Activated T-helper 1 cell treated with Interleukin-2 at 50 U/mL for 16 hours (primary cell): ENCODE measurements around the gene FNTB.
"Not testable (repeated sequence)": the region's sequence is repeated elsewhere in the genome, so short reads cannot be mapped to it uniquely, and the experiment has no call there.

Experiments used
- DNase-seq: peaks from one replicate; pipeline ENCODE4 v3.0.0-alpha.2; 2020; ENCODE audit warnings: low read depth

Gene FNTB

GRCh38 chr14:65019944-65020566, 33.4 kb downstream of the FNTB start:
- no peak for DNase-seq

- no peak for DNase-seq
Observed at GRCh38 chr14:65024957-65025356, 38.3 kb downstream of the FNTB start.

GRCh38 chr14:65025818-65026217, 39.1 kb downstream of the FNTB start:
- no peak for DNase-seq

- DNase-seq, result no peak
Observed at GRCh38 chr14:65026526-65026925, 39.8 kb downstream of the FNTB start.

GRCh38 chr14:65027127-65027799, 40.6 kb downstream of the FNTB start:
- DNase-seq, result no peak

- no peak for DNase-seq
Observed at GRCh38 chr14:65028937-65029336, 42.2 kb downstream of the FNTB start.

GRCh38 chr14:65031321-65031720, 44.6 kb downstream of the FNTB start:
- not testable (repeated sequence) for DNase-seq

- no peak for DNase-seq
Observed at GRCh38 chr14:65032319-65032718, 45.6 kb downstream of the FNTB start.

- no peak for DNase-seq
Observed at GRCh38 chr14:65033181-65033580, 46.5 kb downstream of the FNTB start.

DNA sequence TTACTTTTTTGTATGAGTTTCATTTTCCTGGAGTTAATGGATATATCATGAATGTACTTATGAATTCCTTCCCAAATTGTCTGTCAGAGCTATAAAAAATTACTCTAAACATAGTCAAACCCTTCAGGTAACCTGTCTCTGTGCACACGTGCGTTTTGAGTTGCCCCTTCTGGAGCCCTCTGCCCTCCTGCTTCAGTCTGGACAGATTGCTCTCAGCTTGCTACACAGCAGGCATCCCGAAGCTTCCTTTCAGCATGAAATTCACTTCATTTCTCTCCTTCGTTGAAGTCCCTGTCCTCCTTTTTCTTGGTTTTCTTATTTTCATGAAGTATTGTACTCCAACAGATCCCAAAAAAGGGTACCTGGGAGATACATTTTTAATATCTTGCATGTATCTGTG, 47.3 kb downstream of the FNTB start:
- DNase-seq, result no peak

DNA sequence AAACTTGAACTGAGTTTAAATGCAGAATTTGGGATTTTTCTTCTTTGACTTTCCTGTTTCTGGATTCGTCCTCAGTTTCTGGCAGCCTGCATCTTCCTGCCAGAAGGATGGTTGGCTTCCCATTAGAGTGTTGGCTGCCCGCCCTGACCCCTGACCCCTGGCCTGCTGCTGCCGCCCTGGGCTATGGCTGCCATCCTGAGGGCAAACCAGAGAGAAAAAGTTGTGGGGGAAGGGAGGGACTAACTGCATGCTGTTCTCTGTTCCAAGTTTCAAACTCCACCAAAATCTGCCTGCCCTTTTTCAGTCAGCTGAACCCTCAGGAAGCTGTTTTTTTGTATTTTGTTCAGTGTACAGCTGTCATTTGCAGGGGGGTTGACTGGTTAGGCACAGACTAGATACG, 48.4 kb downstream of the FNTB start:
- no peak for DNase-seq

DNA sequence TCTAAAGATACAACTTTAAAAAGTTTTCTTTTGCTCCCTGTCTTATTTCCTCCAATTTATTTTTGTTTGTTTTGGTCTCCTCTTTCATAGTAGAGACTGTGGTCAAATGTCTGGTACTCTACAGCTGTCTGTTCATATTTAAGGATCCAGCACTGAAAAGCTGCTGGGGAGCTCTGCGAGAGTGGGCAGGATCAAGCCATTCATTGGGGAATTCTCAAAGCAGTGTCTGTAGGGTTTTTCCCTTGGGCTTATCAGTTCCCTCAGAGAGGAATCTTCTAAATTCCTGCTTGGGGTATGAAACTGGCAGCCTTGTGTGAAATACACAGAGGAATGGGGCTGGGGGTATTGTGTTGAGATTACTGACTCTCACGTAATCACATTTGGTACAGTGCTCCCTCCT, 52.3 kb downstream of the FNTB start:
- DNase-seq, result no peak

DNA sequence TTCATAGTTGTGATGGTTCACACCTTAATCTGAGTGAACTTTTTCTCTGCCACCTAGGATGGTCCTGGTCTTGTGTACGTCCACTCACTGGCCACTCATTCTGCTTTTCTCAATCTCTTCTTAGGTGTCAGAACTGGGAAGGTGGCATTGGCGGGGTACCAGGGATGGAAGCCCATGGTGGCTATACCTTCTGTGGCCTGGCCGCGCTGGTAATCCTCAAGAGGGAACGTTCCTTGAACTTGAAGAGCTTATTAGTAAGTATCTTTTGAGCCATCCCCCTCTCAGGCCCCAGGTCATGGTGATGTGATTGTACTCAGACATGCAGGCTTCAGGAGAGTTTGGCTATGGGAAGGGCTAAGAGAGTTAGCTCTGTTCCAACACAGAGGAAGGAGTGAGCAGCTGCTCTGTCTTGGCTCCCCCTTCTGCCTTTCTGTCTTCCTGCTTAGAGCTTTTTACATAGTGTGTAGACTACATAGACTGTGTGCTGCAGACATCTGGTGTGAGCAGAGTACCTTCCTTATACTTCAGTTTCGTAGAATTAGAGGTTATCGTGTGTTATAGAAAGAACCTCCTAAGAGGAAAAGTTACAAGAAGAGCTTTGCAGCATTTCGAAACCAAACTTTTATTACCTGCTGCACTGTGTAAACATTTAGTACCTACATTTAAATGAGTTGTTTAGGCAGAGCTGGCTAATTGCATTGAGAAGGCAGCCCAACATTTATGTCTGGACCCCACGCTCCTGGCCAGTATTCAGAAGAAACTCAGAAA, 54.2 kb downstream of the FNTB start:
- DNase-seq, result no peak

DNA sequence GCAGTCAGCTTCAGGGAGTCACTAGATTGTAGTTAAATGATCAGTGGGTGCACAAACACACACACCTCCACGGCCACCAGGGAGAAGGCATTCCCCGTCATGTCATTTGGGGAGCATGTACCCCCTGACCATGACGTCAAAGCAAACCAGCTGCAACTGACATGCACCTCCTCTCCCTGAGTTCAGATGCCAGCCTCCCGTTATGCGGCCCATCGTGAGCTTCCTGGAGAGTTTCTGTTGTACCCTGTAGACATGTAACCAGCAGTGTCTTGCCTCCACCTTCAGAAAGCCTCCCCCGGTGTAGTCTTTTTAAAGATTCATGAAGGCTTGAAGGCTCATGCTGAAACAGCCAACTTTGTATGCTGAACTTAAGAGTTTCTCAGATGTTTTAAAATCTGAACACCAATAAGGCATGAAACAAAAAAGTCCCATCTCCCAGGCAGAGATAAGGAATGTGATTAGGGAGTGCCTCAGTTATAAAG, 54.8 kb downstream of the FNTB start:
- no peak for DNase-seq

GRCh38 chr14:65042296-65042695, 55.6 kb downstream of the FNTB start:
- no peak for DNase-seq

- no peak for DNase-seq
Observed at GRCh38 chr14:65042731-65043372, 56.2 kb downstream of the FNTB start.

DNA sequence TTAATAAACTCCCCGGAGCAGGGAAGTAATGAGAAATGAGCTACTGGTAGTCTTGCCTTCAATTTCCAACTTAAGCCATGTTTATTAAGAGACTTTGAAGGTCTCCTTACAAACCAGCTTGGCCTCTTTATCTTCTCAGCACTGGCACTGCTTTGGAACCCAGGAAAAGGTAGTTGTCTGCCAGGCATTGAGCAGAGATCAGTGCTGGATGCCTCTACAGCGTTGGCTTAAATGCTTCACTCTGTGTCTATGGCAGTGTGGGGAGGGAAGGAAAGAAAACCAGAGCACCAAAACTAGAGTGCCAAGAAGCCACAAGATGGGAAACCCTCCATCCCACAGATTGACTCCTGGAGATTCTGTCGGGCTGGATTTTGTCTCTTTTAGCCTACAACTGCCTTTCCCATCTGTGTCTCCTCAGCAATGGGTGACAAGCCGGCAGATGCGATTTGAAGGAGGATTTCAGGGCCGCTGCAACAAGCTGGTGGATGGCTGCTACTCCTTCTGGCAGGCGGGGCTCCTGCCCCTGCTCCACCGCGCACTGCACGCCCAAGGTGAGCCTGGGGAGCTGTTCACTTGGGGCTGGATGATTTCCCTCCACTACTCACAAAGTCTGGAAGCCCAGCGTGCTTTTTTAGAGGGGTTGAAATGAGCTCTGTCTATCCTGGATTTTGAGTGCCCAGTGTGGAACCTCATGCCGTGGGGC, 57.3 kb downstream of the FNTB start:
- DNase-seq, result no peak

DNA sequence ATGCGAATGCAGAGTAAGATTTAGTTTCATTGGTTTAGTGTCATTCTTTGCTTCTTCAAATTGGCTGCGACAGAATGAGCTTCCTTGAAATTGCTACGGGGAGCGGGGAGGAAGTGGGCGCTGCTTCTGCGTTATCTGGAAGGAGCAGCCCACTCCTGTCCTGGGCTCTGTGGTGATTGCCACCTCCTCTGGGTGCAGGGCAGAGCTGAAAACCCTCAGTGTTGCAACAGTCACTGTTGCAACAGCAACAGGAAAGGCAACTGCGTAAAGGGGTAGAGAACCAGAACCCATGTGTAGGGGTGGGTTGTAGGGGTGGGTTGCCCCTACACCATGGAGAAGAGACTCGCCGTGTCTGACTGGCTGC, 57.9 kb downstream of the FNTB start:
- DNase-seq, result no peak

DNA sequence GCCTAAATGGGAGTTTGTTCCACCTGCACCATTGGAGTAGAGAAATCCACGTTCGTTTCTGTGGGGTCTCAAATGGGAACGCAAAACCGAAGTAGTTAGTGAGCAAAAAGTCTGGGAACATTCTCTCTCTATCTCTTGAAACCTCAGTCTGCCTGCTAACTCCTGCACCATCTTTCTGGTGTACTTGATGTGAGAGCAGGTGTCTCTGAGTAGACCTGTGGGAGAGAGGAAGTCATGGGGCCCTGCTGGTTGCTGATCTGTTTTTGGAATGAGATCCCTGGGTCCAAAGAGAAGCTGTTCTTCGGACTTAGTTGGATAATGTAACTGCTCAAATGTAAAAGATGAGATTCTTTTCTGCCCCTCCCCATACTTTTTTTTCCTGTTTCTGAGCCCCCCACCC, 58.3 kb downstream of the FNTB start:
- no peak for DNase-seq

- no peak for DNase-seq
Observed at GRCh38 chr14:65045709-65046108, 59.0 kb downstream of the FNTB start.

DNA sequence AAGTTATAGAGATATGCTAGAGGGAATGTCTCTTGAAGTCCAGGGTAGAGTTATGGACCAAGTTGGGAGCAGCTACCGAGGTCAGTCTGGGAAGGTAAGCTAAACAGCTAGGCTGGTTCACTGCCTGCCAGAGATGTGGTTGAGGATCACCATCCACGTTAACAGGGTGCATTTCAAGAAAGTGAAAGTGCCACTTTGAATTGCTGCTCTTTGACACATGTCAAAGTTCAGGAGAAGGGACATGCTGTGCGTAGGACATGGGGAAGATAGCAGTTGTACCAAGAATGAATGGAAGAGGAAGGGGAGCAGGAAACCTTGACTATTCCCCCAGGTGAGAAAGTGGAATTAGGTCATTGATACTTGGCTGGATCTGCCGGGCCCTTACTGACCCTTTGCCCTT, 66.1 kb downstream of the FNTB start:
- no peak for DNase-seq

DNA sequence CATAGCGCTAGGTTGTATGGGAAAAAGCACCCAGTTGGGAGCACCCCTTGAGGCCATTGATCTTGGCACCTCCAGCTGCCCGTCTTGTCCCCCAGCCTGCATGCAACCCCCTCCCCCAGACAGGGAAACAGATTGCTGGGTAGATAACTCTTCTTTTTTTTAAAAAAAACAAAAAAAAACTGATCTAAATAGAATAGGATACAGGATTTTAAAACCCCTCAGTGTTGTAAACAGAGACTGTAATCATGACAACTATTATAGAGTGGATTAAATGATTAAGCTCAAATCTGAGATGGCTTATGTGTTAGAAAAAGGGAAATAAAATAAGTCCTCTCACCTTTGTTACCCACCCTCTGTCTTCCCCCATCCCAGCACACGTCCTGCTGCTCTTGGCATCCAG, 66.8 kb downstream of the FNTB start:
- DNase-seq, result no peak
